GM23248 (cell line): Measurements from ENCODE around the gene RPL7A.

ENCODE experiments used
- EZH2 ChIP-seq: fragments of 200-600 bp; sonication (generic); IDR thresholded peaks from 2 replicates; pipeline ENCODE4 v1.6.1; 2018; ENCODE audit warnings: antibody characterized with exemption, mild to moderate bottlenecking; ENCODE audit not compliant: insufficient read depth, poor library complexity, severe bottlenecking
- EZH2phosphoT487 ChIP-seq: fragments of 200-600 bp; sonication (generic); IDR thresholded peaks from 2 replicates; pipeline ENCODE4 v1.6.1; 2018; ENCODE audit warnings: antibody characterized with exemption, moderate library complexity, mild to moderate bottlenecking, low read depth; ENCODE audit not compliant: insufficient read depth

- TF ChIP-seq EZH2: no peak
- no peak for TF ChIP-seq EZH2phosphoT487
These were observed 35.4 kb downstream of the RPL7A start for GRCh38 chr9:133383438-133383837.
